Measurements from ENCODE around the gene STXBP6. TPM values are rescaled to one million over a fixed set of nuclear protein-coding genes. Genes with fewer than 3 reads are reported as not detected.
A peak's percentile ranks its signal among the peaks of the same experiment; 100 is the strongest.

The STXBP6 gene
- total RNA-seq, 2 donors from 2014 or later, result 20.1 to 28.3 TPM

- Histone ChIP-seq H3K36me3 (replicated peaks in 1 of 2; ENCODE audit: insufficient read depth in 1 of 2, low read depth in 2 of 2) (no peaks in the 10 kb centered on the region), H3K9me3 (no peaks in the 10 kb centered on the region), H3K4me1 (peaks cover 74% of the 10 kb centered on the region), H3K27me3 (no peaks in the 10 kb centered on the region), H3K27ac (peak overlapping the region; percentile 28 to 56 (median 35)), H3K4me3 (no peak overlapping the region)
- intact Hi-C loops (cut with DNase I), result no loop called here
- DNase-seq, result peak; percentile 51 to 71 (median 62)
- 21 to 32% methylated on average over 6 of the region's 6 CpGs for WGBS, 2 donors
- no peak for ATAC-seq
- TF ChIP-seq POLR2A (IDR thresholded peaks at IDR 0.05) (no peak), CTCF (IDR thresholded peaks at IDR 0.05) (no peak)
Measured at GRCh38 chr14:24984846-24985589, 64.9 kb downstream of the STXBP6 start.

- no peaks in the 10 kb centered on the region for H3K36me3 ChIP-seq (replicated peaks in 1 of 2; ENCODE audit: insufficient read depth in 1 of 2, low read depth in 2 of 2)
- H3K4me1 ChIP-seq, result peaks cover 96% of the 10 kb centered on the region
- intact Hi-C loops (cut with DNase I), result no loop called here
- no peak for TF ChIP-seq POLR2A (IDR thresholded peaks at IDR 0.05)
- no peak for TF ChIP-seq CTCF (IDR thresholded peaks at IDR 0.05)
- no peaks in the 10 kb centered on the region for H3K27me3 ChIP-seq
- DNase-seq (no peak), ATAC-seq (peak; percentile 68)
- no peak overlapping the region for H3K4me3 ChIP-seq
- no peaks in the 10 kb centered on the region for H3K9me3 ChIP-seq
- peak overlapping the region; percentile 37 to 70 (median 61) for H3K27ac ChIP-seq
- 55% methylated on average over 6 of the region's 6 CpGs for WGBS, 2 donors
Measured at GRCh38 chr14:24982472-24983155, 67.3 kb downstream of the STXBP6 start.

GRCh38 chr14:24979725-24980239 lies 70.2 kb downstream of the STXBP6 start:
- H3K27ac ChIP-seq, result peak overlapping the region in 3 of 4 donors; percentile 43 to 73 (median 50)

More at GRCh38 chr14:24979725-24980239, 70.2 kb downstream of the STXBP6 start:
- H3K36me3 ChIP-seq (replicated peaks in 1 of 2; ENCODE audit: insufficient read depth in 1 of 2, low read depth in 2 of 2), result no peaks in the 10 kb centered on the region
- no peaks in the 10 kb centered on the region for H3K27me3 ChIP-seq
- no peaks in the 10 kb centered on the region for H3K9me3 ChIP-seq
- peaks cover 93% of the 10 kb centered on the region for H3K4me1 ChIP-seq
- no peak for ATAC-seq
- intact Hi-C loops (cut with DNase I), result no loop called here
- no peak for TF ChIP-seq POLR2A (IDR thresholded peaks at IDR 0.05)
- TF ChIP-seq CTCF (IDR thresholded peaks at IDR 0.05), result no peak
- DNase-seq, result no peak
- WGBS, 2 donors, result 85 to 89% methylated on average over 2 of the region's 2 CpGs
- H3K4me3 ChIP-seq, result no peak overlapping the region

Measured in body of pancreas (tissue), 4 donors.